Measurements from ENCODE around the gene RCAN1. TPM values are rescaled to one million over a fixed set of nuclear protein-coding genes. Genes with fewer than 3 reads are reported as not detected.

The RCAN1 gene
- total and polyA plus RNA-seq, 2 of the 4 experiments (the other 2 are of a cell fraction) = 53.5 to 175 TPM

DNA sequence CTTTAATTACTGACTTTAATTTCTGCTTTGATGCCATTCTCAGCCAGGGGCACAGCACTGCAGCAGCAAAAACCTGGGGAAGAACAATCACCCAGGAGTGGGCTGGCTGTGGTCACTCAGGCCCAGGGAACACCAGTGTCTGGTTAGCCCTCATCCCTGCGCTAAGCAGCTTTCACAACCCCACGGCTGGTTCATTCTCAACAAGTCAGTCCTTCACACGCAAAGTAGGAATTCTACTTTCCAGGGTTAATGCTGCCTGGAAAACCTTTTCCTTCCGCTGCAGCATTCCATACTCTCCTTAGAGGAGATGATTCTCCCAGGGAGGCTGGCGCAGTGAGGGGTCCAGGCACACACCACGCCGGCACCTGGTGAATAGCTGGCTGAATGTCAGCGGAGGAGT, 78.6 kb downstream of the RCAN1 start:
- no peak for DNase-seq
- Histone ChIP-seq H2BK5ac (ENCODE audit: low read depth, low read length, poor library complexity, severe bottlenecking) (peak overlapping the region; percentile 42), H3K14ac (replicated peaks; ENCODE audit: low read depth, low read length) (peak overlapping the region; percentile 69), H4K91ac (ENCODE audit: insufficient read depth, low read depth, low read length) (peak overlapping the region; percentile 79), H4K5ac (ENCODE audit: low read depth, low read length) (peak overlapping the region; percentile 34; the same call in 1 of the 2 replicates), H2BK20ac (ENCODE audit: low read depth, low read length) (peak overlapping the region; percentile 75), H2BK15ac (ENCODE audit: low read depth, low read length) (peak overlapping the region; percentile 42), H2AK9ac (replicated peaks; ENCODE audit: low read depth, low read length, poor library complexity) (peak overlapping the region; percentile 85), H3K27me3 (ENCODE audit: control insufficient read depth, insufficient read depth, low read length) (no peaks in the 10 kb centered on the region), H3K4ac (ENCODE audit: low read depth, low read length) (peak overlapping the region; percentile 74), H4K20me1 (ENCODE audit: insufficient read depth, low read length) (no peaks in the 10 kb centered on the region), H3K9me3 (ENCODE audit: control insufficient read depth, insufficient read depth, low read length) (no peaks in the 10 kb centered on the region), H2AK5ac (ENCODE audit: low read depth, low read length) (peak overlapping the region; percentile 95), H3K23ac (ENCODE audit: low read depth, low read length) (no peak overlapping the region), H3K4me3 (ENCODE audit: insufficient read depth, low read depth, low read length) (no peak overlapping the region), H3K4me1 (ENCODE audit: control insufficient read depth, insufficient read depth, low read length) (peaks cover 18% of the 10 kb centered on the region), H2AFZ (replicated peaks; ENCODE audit: low read length, poor library complexity) (peak overlapping the region; percentile 53), H3K79me1 (ENCODE audit: low read depth in 1 of 2, low read length in 2 of 2) (peaks cover 5 to 28% of the 10 kb centered on the region in 2 experiments; a peak in 3 of 4 replicates), H3K56ac (ENCODE audit: extremely low read depth, insufficient read depth, low read length) (no peak overlapping the region), H2BK120ac (ENCODE audit: low read depth, low read length) (peak overlapping the region; percentile 80), H3K27ac (ENCODE audit: insufficient read depth, low read length) (peak overlapping the region; percentile 7), H3K4me2 (ENCODE audit: low read depth, low read length) (no peak overlapping the region), H4K8ac (ENCODE audit: low read depth in 2 of 2, low read length in 2 of 2) (peak overlapping the region; percentile 1 to 71; a peak in 3 of 4 replicates), H3K36me3 (ENCODE audit: control insufficient read depth, insufficient read depth, low read length) (no peaks in the 10 kb centered on the region), H3K18ac (ENCODE audit: low read depth, low read length) (peak overlapping the region; percentile 17), H3K9ac (ENCODE audit: low read depth, low read length) (0 out of 2 replicates have a peak overlapping the region, but pooled peaks have one; percentile 23), H3K9me1 (ENCODE audit: insufficient read depth, low read length) (peaks cover 19% of the 10 kb centered on the region)
- ATAC-seq (ENCODE audit: low read depth) = peak; percentile 12; the same call in 1 of the 2 replicates
- ChIA-PET CTCF (no interaction called here), POLR2A (ENCODE audit: unreplicated experiment) (no interaction called here)
- in situ Hi-C loops (cut with MboI; ENCODE audit: low sequenced_read_pairs) (no loop called here), dilution Hi-C loops (cut with HindIII; ENCODE audit: low sequenced_read_pairs, unreplicated experiment) (no loop called here), intact Hi-C loops (cut with micrococcal nuclease) (no loop called here)
- 70% methylated on average over 2 of the region's 8 CpGs; no CpG with 5 or more reads in 1 of the 2 experiments for WGBS, 2 experiments (ENCODE audit: extremely low coverage in 2 of 2, insufficient read length in 1 of 2)
- TF ChIP-seq, protein P1, sequence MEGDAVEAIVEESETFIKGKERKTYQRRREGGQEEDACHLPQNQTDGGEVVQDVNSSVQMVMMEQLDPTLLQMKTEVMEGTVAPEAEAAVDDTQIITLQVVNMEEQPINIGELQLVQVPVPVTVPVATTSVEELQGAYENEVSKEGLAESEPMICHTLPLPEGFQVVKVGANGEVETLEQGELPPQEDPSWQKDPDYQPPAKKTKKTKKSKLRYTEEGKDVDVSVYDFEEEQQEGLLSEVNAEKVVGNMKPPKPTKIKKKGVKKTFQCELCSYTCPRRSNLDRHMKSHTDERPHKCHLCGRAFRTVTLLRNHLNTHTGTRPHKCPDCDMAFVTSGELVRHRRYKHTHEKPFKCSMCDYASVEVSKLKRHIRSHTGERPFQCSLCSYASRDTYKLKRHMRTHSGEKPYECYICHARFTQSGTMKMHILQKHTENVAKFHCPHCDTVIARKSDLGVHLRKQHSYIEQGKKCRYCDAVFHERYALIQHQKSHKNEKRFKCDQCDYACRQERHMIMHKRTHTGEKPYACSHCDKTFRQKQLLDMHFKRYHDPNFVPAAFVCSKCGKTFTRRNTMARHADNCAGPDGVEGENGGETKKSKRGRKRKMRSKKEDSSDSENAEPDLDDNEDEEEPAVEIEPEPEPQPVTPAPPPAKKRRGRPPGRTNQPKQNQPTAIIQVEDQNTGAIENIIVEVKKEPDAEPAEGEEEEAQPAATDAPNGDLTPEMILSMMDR (conservative IDR thresholded peaks at IDR 0.05; ENCODE audit: low read depth, low read length) = no peak
- TF ChIP-seq MAZ (IDR thresholded peaks at IDR 0.05; ENCODE audit: borderline replicate concordance, low read depth, low read length) (no peak), USF2 (IDR thresholded peaks at IDR 0.05; ENCODE audit: low read depth, low read length) (no peak), SMC3 (IDR thresholded peaks at IDR 0.05; ENCODE audit: low read depth, low read length) (no peak), ELK1 (IDR thresholded peaks at IDR 0.05; ENCODE audit: borderline replicate concordance, low read depth, low read length) (no peak), NFE2L2 (IDR thresholded peaks at IDR 0.05; ENCODE audit: low read depth, low read length) (no peak), RFX5 (IDR thresholded peaks at IDR 0.05; ENCODE audit: low read depth, low read length) (no peak), MAFK (IDR thresholded peaks at IDR 0.05; ENCODE audit: low read depth, low read length) (no peak), RAD21 (IDR thresholded peaks at IDR 0.05; ENCODE audit: low read length) (no peak), FOS (IDR thresholded peaks at IDR 0.05; ENCODE audit: low read depth, low read length) (no peak), RCOR1 (IDR thresholded peaks at IDR 0.05; ENCODE audit: insufficient replicate concordance, low read length) (no peak), POLR2A (IDR thresholded peaks at IDR 0.05; ENCODE audit: low read depth, low read length) (no peak), CHD1 (IDR thresholded peaks at IDR 0.05; ENCODE audit: low read depth, low read length) (no peak), BHLHE40 (IDR thresholded peaks at IDR 0.05; ENCODE audit: low read depth, low read length) (no peak), MXI1 (IDR thresholded peaks at IDR 0.05; ENCODE audit: borderline replicate concordance, low read depth, low read length) (no peak)
- BruUV-seq (replicated peaks) = no TSS peak

Measured in IMR-90 (cell line).